Astrocyte (in vitro differentiated cells and primary cell): Measurements from ENCODE around the gene PHF21B. TPM values are rescaled to one million over a fixed set of nuclear protein-coding genes. Genes with fewer than 3 reads are reported as not detected.

Experiments
- DNase-seq: peaks from one replicate; pipeline ENCODE4 v3.0.0-alpha.2; 2010; ENCODE audit warnings: low read depth
- FAIRE-seq: peaks from 2 replicates; lab custom pipeline; 2011; peaks lifted over from hg19 to GRCh38; lab: Jason Lieb, UNC
- H2AFZ ChIP-seq: 2 replicates; pipeline ENCODE4 v1.6.0; 2012; ENCODE audit warnings: low read depth, low read length, inconsistent platforms
- H3K27ac ChIP-seq: 2 replicates; pipeline ENCODE4 v1.5.1; 2011; ENCODE audit warnings: low read depth, low read length, inconsistent platforms
- H3K27me3 ChIP-seq: 2 replicates; pipeline ENCODE4 v1.6.0; 2011; ENCODE audit warnings: low read length, inconsistent platforms; ENCODE audit not compliant: insufficient read depth
- H3K36me3 ChIP-seq: 2 replicates; pipeline ENCODE4 v1.5.1; 2011; ENCODE audit warnings: low read length, inconsistent platforms; ENCODE audit not compliant: insufficient read depth
- H3K4me1 ChIP-seq: 2 replicates; pipeline ENCODE4 v1.5.1; 2011; ENCODE audit warnings: low read length, inconsistent platforms; ENCODE audit not compliant: insufficient read depth
- H3K4me2 ChIP-seq: 2 replicates; pipeline ENCODE4 v1.6.0; 2012; ENCODE audit warnings: low read length, inconsistent platforms
- H3K4me3 ChIP-seq: 2 replicates; pipeline ENCODE4 v1.5.1; 2011; ENCODE audit warnings: low read depth, mild to moderate bottlenecking, low read length, inconsistent platforms; ENCODE audit not compliant: insufficient read depth
- H3K79me2 ChIP-seq: 2 replicates; pipeline ENCODE4 v1.6.0; 2012; ENCODE audit warnings: mild to moderate bottlenecking, low read length, inconsistent platforms; ENCODE audit not compliant: insufficient read depth
- H3K9ac ChIP-seq: 2 replicates; pipeline ENCODE4 v1.6.0; 2012; ENCODE audit warnings: mild to moderate bottlenecking, low read length, inconsistent platforms
- H3K9me3 ChIP-seq: 2 replicates; pipeline ENCODE4 v1.5.1; 2012; ENCODE audit warnings: low read depth, mild to moderate bottlenecking, low read length, inconsistent platforms; ENCODE audit not compliant: insufficient read depth
- H4K20me1 ChIP-seq: 2 replicates; pipeline ENCODE4 v1.6.0; 2012; ENCODE audit warnings: low read length, inconsistent platforms; ENCODE audit not compliant: insufficient read depth
- H3K27ac Mint-ChIP-seq: one replicate; pipeline ENCODE4 v1.8.0; 2021; ENCODE audit warnings: mild to moderate bottlenecking, mixed read lengths; ENCODE audit not compliant: unreplicated experiment
- H3K27me3 Mint-ChIP-seq: one replicate; pipeline ENCODE4 v1.8.0; 2021; ENCODE audit warnings: low read depth, mixed read lengths; ENCODE audit not compliant: unreplicated experiment
- H3K36me3 Mint-ChIP-seq: one replicate; pipeline ENCODE4 v1.8.0; 2021; ENCODE audit warnings: low read depth, mixed read lengths; ENCODE audit not compliant: unreplicated experiment
- H3K4me1 Mint-ChIP-seq: one replicate; pipeline ENCODE4 v1.8.0; 2021; ENCODE audit warnings: low read depth, mixed read lengths; ENCODE audit not compliant: unreplicated experiment
- H3K4me3 Mint-ChIP-seq: one replicate; pipeline ENCODE4 v1.8.0; 2021; ENCODE audit warnings: mild to moderate bottlenecking, moderate library complexity, mixed read lengths; ENCODE audit not compliant: unreplicated experiment
- H3K9me3 Mint-ChIP-seq: one replicate; pipeline ENCODE4 v1.8.0; 2021; ENCODE audit warnings: mild to moderate bottlenecking, mixed read lengths; ENCODE audit not compliant: unreplicated experiment
- CTCF ChIP-seq: IDR thresholded peaks from 2 replicates; pipeline ENCODE4 v1.5.1; 2011; ENCODE audit warnings: low read depth, mild to moderate bottlenecking, inconsistent platforms, low read length, moderate library complexity; ENCODE audit not compliant: insufficient read depth
- EZH2 ChIP-seq: IDR thresholded peaks from 2 replicates; pipeline ENCODE4 v1.6.1; 2012; ENCODE audit warnings: mild to moderate bottlenecking, low read length, inconsistent platforms; ENCODE audit not compliant: insufficient read depth
- total RNA-seq: library from RNA; stranded (reverse); gene quantifications from 2 replicates; pipeline ENCODE4 v1.2.1, GENCODE V29; 2021

PHF21B gene
- total RNA-seq, 1 donor from 2014 or later = 6.3 TPM

GRCh38 chr22:44892803-44893730 lies 116.7 kb downstream of the PHF21B start:
- H3K9me3 ChIP-seq = no peaks in the 10 kb centered on the region
- DNase-seq (no peak), FAIRE-seq (no peak)
- H3K27me3 ChIP-seq = no peaks in the 10 kb centered on the region
- no peaks in the 10 kb centered on the region for H3K4me1 ChIP-seq
- H3K4me2 ChIP-seq = no peak overlapping the region
- no peak overlapping the region for H3K4me3 ChIP-seq
- no peak overlapping the region for H2AFZ ChIP-seq
- TF ChIP-seq EZH2 (no peak), CTCF (no peak)
- H3K36me3 ChIP-seq = no peaks in the 10 kb centered on the region
- H3K9ac ChIP-seq = no peak overlapping the region
- no peak overlapping the region for H3K27ac ChIP-seq
- H4K20me1 ChIP-seq = no peaks in the 10 kb centered on the region
- Mint-ChIP-seq H3K4me3 (no peak overlapping the region), H3K27ac (no peak overlapping the region), H3K9me3 (no peaks in the 10 kb centered on the region), H3K36me3 (peaks cover 3% of the 10 kb centered on the region), H3K27me3 (peaks cover 4% of the 10 kb centered on the region), H3K4me1 (no peaks in the 10 kb centered on the region)
- no peaks in the 10 kb centered on the region for H3K79me2 ChIP-seq

GRCh38 chr22:44892243-44892642 lies 117.6 kb downstream of the PHF21B start:
- no peak overlapping the region for H2AFZ ChIP-seq
- H3K9ac ChIP-seq = no peak overlapping the region
- no peaks in the 10 kb centered on the region for H3K36me3 ChIP-seq
- DNase-seq = no peak
- Mint-ChIP-seq H3K4me1 (no peaks in the 10 kb centered on the region), H3K27me3 (peaks cover 4% of the 10 kb centered on the region), H3K36me3 (peaks cover 3% of the 10 kb centered on the region), H3K9me3 (no peaks in the 10 kb centered on the region), H3K4me3 (no peak overlapping the region), H3K27ac (no peak overlapping the region)
- H3K4me1 ChIP-seq = no peaks in the 10 kb centered on the region
- no peak for TF ChIP-seq CTCF
- TF ChIP-seq EZH2 = no peak
- H3K4me2 ChIP-seq = no peak overlapping the region
- H3K4me3 ChIP-seq = no peak overlapping the region
- H3K27ac ChIP-seq = no peak overlapping the region
- no peak for FAIRE-seq
- no peaks in the 10 kb centered on the region for H3K27me3 ChIP-seq
- no peaks in the 10 kb centered on the region for H4K20me1 ChIP-seq
- H3K9me3 ChIP-seq = no peaks in the 10 kb centered on the region
- H3K79me2 ChIP-seq = no peaks in the 10 kb centered on the region

GRCh38 chr22:44891791-44892190 lies 118.0 kb downstream of the PHF21B start:
- Histone ChIP-seq H2AFZ (no peak overlapping the region), H3K4me1 (no peaks in the 10 kb centered on the region), H3K27me3 (no peaks in the 10 kb centered on the region), H3K36me3 (no peaks in the 10 kb centered on the region), H3K27ac (no peak overlapping the region), H3K9me3 (no peaks in the 10 kb centered on the region), H3K4me3 (no peak overlapping the region), H3K4me2 (no peak overlapping the region), H3K79me2 (no peaks in the 10 kb centered on the region), H4K20me1 (no peaks in the 10 kb centered on the region), H3K9ac (no peak overlapping the region)
- DNase-seq (no peak), FAIRE-seq (no peak)
- peaks cover 4% of the 10 kb centered on the region for H3K27me3 Mint-ChIP-seq
- H3K27ac Mint-ChIP-seq = no peak overlapping the region
- TF ChIP-seq CTCF (no peak), EZH2 (no peak)
- H3K9me3 Mint-ChIP-seq = no peaks in the 10 kb centered on the region
- peaks cover 3% of the 10 kb centered on the region for H3K36me3 Mint-ChIP-seq
- no peaks in the 10 kb centered on the region for H3K4me1 Mint-ChIP-seq
- no peak overlapping the region for H3K4me3 Mint-ChIP-seq
